BE2C (cell line): ENCODE data around the gene MINDY4.

Experiments
- DNase-seq: peaks from one replicate; pipeline ENCODE4 v3.0.0-alpha.2; 2020
- H3K27me3 ChIP-seq: fragments of 250-450 bp; sonication (Bioruptor Pico); 2 replicates; pipeline ENCODE4 v1.5.1; 2020; ENCODE audit warnings: mild to moderate bottlenecking
- H3K36me3 ChIP-seq: fragments of 250-450 bp; sonication (Bioruptor Pico); 2 replicates; pipeline ENCODE4 v1.5.1; 2020; ENCODE audit warnings: mild to moderate bottlenecking
- H3K4me1 ChIP-seq: fragments of 250-450 bp; sonication (Bioruptor Pico); 2 replicates; pipeline ENCODE4 v1.5.1; 2020
- H3K4me3 ChIP-seq: 2 replicates; pipeline ENCODE4 v1.5.1; 2011; ENCODE audit warnings: low read depth, low read length
- H3K9me3 ChIP-seq: fragments of 250-450 bp; sonication (Bioruptor Pico); 2 replicates; pipeline ENCODE4 v1.5.1; 2020
- CTCF ChIP-seq: IDR thresholded peaks from 2 replicates; pipeline ENCODE4 v1.5.1; 2012; ENCODE audit warnings: mild to moderate bottlenecking, low read depth, low read length

MINDY4 gene

DNA sequence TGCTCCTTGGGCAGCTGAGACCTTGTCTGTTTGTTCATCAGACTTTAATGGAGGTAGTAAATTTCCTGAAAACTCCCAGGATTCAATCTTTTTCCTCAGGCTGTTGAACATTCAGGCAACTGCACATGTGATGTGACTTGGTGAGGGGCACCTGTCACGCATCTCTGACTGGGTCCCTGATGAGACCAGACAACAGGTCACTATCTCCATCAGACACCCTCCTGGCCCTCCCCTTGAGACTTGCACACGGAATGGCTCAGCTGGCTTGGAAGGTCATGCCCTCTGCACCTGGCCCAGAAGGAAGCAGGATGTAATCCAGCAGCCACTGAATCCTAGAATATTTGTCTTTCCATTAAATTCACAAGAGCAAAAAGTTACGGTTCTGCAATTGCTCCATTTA is 156.3 kb downstream of the MINDY4 start:
- DNase-seq: no peak
- TF ChIP-seq CTCF: no peak
- H3K9me3 ChIP-seq: no peaks in the 10 kb centered on the region

GRCh38 chr7:30928254-30928872 is 157.1 kb downstream of the MINDY4 start:
- H3K27me3 ChIP-seq: no peaks in the 10 kb centered on the region
- DNase-seq: no peak
- H3K9me3 ChIP-seq: no peaks in the 10 kb centered on the region
- TF ChIP-seq CTCF: no peak
- H3K4me1 ChIP-seq: peaks cover 11% of the 10 kb centered on the region
- H3K36me3 ChIP-seq: no peaks in the 10 kb centered on the region
- H3K4me3 ChIP-seq: no peak overlapping the region

More for the DNA sequence above, 156.3 kb downstream of the MINDY4 start:
- peaks cover 11% of the 10 kb centered on the region for H3K4me1 ChIP-seq
- H3K27me3 ChIP-seq: no peaks in the 10 kb centered on the region
- H3K36me3 ChIP-seq: no peaks in the 10 kb centered on the region
- H3K4me3 ChIP-seq: no peak overlapping the region

- Histone ChIP-seq H3K9me3 (no peaks in the 10 kb centered on the region), H3K27me3 (no peaks in the 10 kb centered on the region), H3K4me1 (peaks cover 11% of the 10 kb centered on the region), H3K4me3 (no peak overlapping the region), H3K36me3 (no peaks in the 10 kb centered on the region)
- DNase-seq: no peak
- TF ChIP-seq CTCF: no peak
Measured at GRCh38 chr7:30929686-30930085, 158.5 kb downstream of the MINDY4 start.

DNA sequence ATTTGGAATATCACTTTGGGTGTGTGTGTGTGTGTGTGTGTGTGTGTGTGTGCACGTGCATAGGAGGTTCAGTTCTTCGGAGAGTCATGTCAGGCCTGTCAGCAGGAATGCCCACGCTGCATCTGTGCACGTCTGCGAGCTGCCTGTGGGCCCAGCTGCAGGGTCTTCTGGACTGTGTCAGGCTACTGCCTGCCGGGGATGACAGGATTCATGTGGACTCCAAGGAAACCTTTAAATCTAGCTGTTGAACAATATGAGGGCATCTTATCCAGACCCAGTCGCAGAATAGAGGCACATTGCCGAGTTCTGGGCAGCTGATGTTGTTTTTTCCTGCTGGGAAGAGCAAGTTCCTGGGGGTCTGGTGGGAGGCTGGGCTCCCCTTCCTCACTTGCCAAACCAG is 159.4 kb downstream of the MINDY4 start:
- peak; percentile 77 for DNase-seq
- no peaks in the 10 kb centered on the region for H3K27me3 ChIP-seq
- no peak overlapping the region for H3K4me3 ChIP-seq
- no peak for TF ChIP-seq CTCF
- H3K9me3 ChIP-seq: no peaks in the 10 kb centered on the region
- no peaks in the 10 kb centered on the region for H3K36me3 ChIP-seq
- peaks cover 11% of the 10 kb centered on the region for H3K4me1 ChIP-seq

DNA sequence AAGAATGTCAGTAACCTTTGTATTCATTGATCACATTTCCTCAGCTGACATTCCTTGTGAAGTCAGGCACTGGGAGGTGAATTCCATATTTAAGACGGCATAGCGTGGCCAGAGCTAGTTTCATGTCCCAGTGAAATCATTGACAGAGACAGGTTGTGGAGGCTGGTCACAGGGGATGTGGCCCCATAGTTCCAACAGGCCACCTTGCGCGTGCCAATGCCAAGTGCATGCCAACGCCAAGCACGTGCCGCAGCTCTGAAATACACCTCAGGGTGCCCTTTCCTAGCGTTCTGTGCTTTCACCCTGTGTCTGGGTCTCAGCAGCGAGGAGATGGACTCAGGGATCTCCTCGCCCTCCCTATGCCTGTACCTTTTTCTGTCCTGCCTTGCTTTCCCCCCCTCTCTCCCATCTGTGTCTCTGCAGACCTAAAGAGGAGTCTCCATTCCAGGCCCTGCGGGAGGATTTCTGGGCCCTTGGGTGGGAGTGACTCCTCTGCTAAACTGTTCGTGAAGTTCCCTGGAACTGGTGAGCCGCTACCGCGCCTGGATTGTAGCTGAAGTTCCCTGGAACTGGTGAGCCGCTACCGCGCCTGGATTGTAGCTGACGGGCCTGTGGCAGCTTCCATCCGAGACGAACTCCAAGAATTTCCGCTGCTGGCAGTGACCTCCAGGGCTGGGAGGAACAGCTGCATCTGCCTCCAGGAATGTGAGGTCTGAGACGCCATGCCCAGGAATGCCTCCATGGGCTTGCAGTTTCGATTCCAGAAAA is 160.1 kb downstream of the MINDY4 start:
- Histone ChIP-seq H3K4me3 (no peak overlapping the region), H3K27me3 (no peaks in the 10 kb centered on the region), H3K4me1 (peaks cover 4% of the 10 kb centered on the region), H3K36me3 (no peaks in the 10 kb centered on the region), H3K9me3 (no peaks in the 10 kb centered on the region)
- TF ChIP-seq CTCF: no peak
- DNase-seq: no peak

GRCh38 chr7:30931929-30932540 is 160.8 kb downstream of the MINDY4 start:
- DNase-seq: no peak
- Histone ChIP-seq H3K4me3 (no peak overlapping the region), H3K4me1 (no peaks in the 10 kb centered on the region; the same call in none of the 2 replicates), H3K9me3 (no peaks in the 10 kb centered on the region), H3K27me3 (no peaks in the 10 kb centered on the region), H3K36me3 (no peaks in the 10 kb centered on the region)
- TF ChIP-seq CTCF: no peak
